ENCODE results near the gene CSNK2A2. TPM values are rescaled to one million over a fixed set of nuclear protein-coding genes. Genes with fewer than 3 reads are reported as not detected.

CSNK2A2 gene
- total RNA-seq, 1 donor, result 26.8 TPM

GRCh38 chr16:58152246-58152868, 45.5 kb downstream of the CSNK2A2 start:
- TF ChIP-seq, protein P1, sequence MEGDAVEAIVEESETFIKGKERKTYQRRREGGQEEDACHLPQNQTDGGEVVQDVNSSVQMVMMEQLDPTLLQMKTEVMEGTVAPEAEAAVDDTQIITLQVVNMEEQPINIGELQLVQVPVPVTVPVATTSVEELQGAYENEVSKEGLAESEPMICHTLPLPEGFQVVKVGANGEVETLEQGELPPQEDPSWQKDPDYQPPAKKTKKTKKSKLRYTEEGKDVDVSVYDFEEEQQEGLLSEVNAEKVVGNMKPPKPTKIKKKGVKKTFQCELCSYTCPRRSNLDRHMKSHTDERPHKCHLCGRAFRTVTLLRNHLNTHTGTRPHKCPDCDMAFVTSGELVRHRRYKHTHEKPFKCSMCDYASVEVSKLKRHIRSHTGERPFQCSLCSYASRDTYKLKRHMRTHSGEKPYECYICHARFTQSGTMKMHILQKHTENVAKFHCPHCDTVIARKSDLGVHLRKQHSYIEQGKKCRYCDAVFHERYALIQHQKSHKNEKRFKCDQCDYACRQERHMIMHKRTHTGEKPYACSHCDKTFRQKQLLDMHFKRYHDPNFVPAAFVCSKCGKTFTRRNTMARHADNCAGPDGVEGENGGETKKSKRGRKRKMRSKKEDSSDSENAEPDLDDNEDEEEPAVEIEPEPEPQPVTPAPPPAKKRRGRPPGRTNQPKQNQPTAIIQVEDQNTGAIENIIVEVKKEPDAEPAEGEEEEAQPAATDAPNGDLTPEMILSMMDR (IDR thresholded peaks at IDR 0.05; ENCODE audit: insufficient read depth, low read depth, low read length), result no peak
- DNase-seq (ENCODE audit: low read depth), result no peak
- no peak overlapping the region for H3K4me3 ChIP-seq (ENCODE audit: low read depth, low read length)

DNA sequence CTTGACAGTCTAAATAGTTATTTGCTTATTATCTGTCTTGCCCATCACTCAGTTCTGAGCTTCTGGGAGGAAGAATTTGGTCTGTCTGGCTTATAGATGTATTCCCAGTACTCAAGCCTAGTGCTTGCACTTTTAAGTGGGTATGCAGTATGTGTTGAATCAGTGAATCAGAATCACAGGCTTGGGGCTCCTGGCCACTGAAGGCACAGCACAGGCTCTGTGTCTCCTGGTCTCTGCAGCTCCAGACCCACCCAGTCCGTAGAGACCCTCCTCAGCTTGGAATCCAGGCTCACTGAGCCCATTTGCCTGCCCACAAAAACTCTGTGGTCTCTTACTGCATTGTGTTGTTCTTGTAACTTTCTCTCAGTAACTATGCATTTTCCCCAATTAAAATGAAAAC, 49.4 kb downstream of the CSNK2A2 start:
- TF ChIP-seq, protein P1 (IDR thresholded peaks at IDR 0.05; ENCODE audit: insufficient read depth, low read depth, low read length), result no peak
- no peak for DNase-seq (ENCODE audit: low read depth)
- no peak overlapping the region for H3K4me3 ChIP-seq (ENCODE audit: low read depth, low read length)

DNA sequence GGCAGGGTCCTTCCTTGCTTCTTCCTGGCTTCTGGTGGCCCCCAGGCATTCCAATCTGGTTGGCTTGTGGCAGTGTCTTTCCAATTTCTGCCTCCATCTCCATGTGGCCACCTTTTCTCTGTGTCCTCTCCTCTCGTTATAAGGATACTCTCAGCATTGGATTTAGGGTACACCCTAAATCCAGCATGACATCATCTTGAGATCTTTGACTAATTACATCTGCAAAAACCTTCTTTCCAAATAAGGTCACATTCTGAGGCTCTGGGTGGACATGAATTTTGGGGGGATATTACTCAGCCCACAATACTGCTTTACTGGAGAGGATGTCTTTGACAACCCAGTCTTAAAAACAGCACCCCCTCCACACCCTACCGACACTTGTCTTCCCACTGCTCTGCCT, 49.8 kb downstream of the CSNK2A2 start:
- no peak overlapping the region for H3K4me3 ChIP-seq (ENCODE audit: low read depth, low read length)
- no peak for DNase-seq (ENCODE audit: low read depth)
- TF ChIP-seq, protein P1 (IDR thresholded peaks at IDR 0.05; ENCODE audit: insufficient read depth, low read depth, low read length), result no peak

DNA sequence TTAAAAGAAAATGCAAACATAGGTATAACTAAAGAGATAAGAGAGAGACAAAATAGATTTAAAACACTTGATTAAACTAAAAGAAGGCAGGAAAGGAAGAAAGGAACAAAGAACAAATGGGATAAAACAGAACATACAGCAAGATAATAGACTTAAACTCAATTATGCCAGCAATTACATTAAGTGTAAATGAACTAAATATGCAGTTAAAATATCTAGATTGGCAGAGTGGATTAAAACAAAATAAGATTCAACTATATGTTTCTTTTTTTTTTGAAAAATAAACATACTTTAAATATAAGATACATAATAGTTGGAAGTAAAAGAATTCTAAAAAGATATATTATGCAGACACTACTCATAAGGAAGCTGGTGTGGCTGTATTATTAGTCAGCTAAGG, 59.1 kb downstream of the CSNK2A2 start:
- H3K4me3 ChIP-seq (ENCODE audit: low read depth, low read length), result no peak overlapping the region
- TF ChIP-seq, protein P1 (IDR thresholded peaks at IDR 0.05; ENCODE audit: insufficient read depth, low read depth, low read length), result no peak
- DNase-seq (ENCODE audit: low read depth), result no peak

DNA sequence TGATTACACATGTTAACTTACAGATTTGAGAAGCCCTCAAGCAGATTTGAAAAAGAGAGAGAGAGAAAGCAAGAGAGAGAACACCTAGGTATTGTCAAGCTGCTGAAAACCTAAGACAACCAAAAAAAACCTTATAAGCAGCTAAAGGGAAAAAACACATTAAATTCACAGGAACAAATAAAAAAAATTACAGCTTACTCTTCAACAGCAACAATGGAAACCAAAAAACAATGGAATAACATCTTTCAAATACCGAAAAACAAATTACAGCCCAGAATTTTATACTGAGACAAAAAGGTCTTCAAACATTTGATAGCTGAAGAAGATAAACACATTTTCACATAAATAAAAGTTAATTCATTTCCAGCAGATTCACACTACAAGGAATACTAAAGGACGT, 60.3 kb downstream of the CSNK2A2 start:
- TF ChIP-seq, protein P1 (IDR thresholded peaks at IDR 0.05; ENCODE audit: insufficient read depth, low read depth, low read length), result no peak
- no peak for DNase-seq (ENCODE audit: low read depth)
- H3K4me3 ChIP-seq (ENCODE audit: low read depth, low read length), result no peak overlapping the region

GRCh38 chr16:58129097-58129936, 68.6 kb downstream of the CSNK2A2 start, which contains the start of gene CFAP20:
Gene CFAP20 (minus strand): TSS chr16:58129381. CDS start chr16:58129115, 266 bp downstream.
- peak within 1 kb of the TSS; percentile 95 for H3K4me3 ChIP-seq (ENCODE audit: low read depth, low read length)
- peak; percentile 100 for DNase-seq (ENCODE audit: low read depth)
- TF ChIP-seq, protein P1 (IDR thresholded peaks at IDR 0.05; ENCODE audit: insufficient read depth, low read depth, low read length), result no peak
